Uterus (tissue), 4 donors: Measurements from ENCODE around the gene STK39. TPM values are rescaled to one million over a fixed set of nuclear protein-coding genes. Genes with fewer than 3 reads are reported as not detected.

ENCODE experiments used
- DNase-seq, 2 donors: peaks; one replicate each; pipeline ENCODE4 v3.0.0-alpha.2; 2019 to 2020
- H3K27ac ChIP-seq, 2 donors: fragments of 200-600 bp; sonication (generic); 1 replicate in 1 of 2; 2 replicates in 1 of 2; pipeline ENCODE4 v1.5.1; 2016 to 2018
- H3K27me3 ChIP-seq, 2 donors: fragments of 200-600 bp; sonication (generic); one replicate each; pipeline ENCODE4 v1.5.1; 2018 to 2019; ENCODE audit warnings: control low read depth in 1 of 2
- H3K36me3 ChIP-seq, 2 donors: fragments of 200-600 bp; sonication (generic); one replicate each; pipeline ENCODE4 v1.5.1; 2019; ENCODE audit warnings: control low read depth in 1 of 2
- H3K4me1 ChIP-seq, 2 donors: fragments of 200-600 bp; sonication (generic); one replicate each; pipeline ENCODE4 v1.5.1; 2018 to 2019; ENCODE audit warnings: control low read depth in 1 of 2
- H3K4me3 ChIP-seq, 2 donors: fragments of 200-600 bp; sonication (generic); 1 replicate in 1 of 2; 2 replicates in 1 of 2; pipeline ENCODE4 v1.5.1; 2018 to 2019; ENCODE audit warnings: mild to moderate bottlenecking in 1 of 2
- H3K9me3 ChIP-seq, 2 donors: fragments of 200-600 bp; sonication (generic); one replicate each; pipeline ENCODE4 v1.5.1; 2019; ENCODE audit warnings: control low read depth in 1 of 2
- POLR2A ChIP-seq, 2 donors: fragments of 450-650 bp; IDR thresholded peaks; one replicate each; pipeline ENCODE4 v1.6.1; 2016; ENCODE audit warnings: antibody characterized with exemption in 2 of 2, mild to moderate bottlenecking in 1 of 2, moderate library complexity in 1 of 2
- intact Hi-C: fragments of 100-400 bp; cut with DNase I; formaldehyde crosslinking; loops from one replicate; pipeline ENCODE4 v1.15.1; 2023; ENCODE audit warnings: low total_unique reads
- total RNA-seq, 4 donors: library from RNA; depleted of rRNA in 3 of 4; stranded (reverse); fragments of >200 nt in 3 of 4; gene quantifications; one replicate each; pipeline versions ENCODE4 v1.1.0 to v1.2.4, GENCODE V29; 2014 to 2023
- TF ChIP-seq, protein P1 (sequence below), 4 experiments: fragments of 200-600 bp in 2 of 4; fragments of 450-650 bp in 2 of 4; sonication (generic) in 2 of 4; IDR thresholded peaks; one replicate each; pipeline ENCODE4 v1.5.1; 2016 to 2019; ENCODE audit warnings: antibody characterized with exemption in 4 of 4, mild to moderate bottlenecking in 2 of 4, moderate library complexity in 1 of 4
- donor health status: DM: yes; HTN: yes; CAD: no.

The STK39 gene
- total RNA-seq, 4 donors from 2014 or later, result 5.0 to 23.6 (median 9.8) TPM

DNA sequence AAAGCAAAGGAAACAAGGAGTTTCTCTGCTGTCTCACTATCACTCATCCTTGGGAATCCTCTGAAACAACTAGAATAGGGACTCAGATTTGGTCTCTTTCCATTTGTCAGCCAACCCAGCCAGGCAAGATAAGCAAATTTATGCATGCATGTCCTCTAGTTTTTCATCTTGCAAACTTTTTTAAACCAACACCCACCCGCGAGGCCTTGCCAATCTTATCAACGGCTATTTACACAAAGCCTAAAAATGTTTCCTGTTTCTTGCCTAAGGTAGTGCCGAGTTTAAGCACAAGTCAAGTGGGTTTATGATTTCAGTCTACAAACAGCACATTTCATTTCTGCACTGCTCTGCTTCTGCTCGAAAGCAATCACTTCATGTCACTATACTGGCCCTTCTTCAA is 240.9 kb downstream of the STK39 start:
- no peaks in the 10 kb centered on the region for H3K36me3 ChIP-seq
- H3K27me3 ChIP-seq, result no peaks in the 10 kb centered on the region
- no peak for DNase-seq
- no peak overlapping the region for H3K27ac ChIP-seq
- intact Hi-C loops, result no loop called here
- TF ChIP-seq, protein P1, sequence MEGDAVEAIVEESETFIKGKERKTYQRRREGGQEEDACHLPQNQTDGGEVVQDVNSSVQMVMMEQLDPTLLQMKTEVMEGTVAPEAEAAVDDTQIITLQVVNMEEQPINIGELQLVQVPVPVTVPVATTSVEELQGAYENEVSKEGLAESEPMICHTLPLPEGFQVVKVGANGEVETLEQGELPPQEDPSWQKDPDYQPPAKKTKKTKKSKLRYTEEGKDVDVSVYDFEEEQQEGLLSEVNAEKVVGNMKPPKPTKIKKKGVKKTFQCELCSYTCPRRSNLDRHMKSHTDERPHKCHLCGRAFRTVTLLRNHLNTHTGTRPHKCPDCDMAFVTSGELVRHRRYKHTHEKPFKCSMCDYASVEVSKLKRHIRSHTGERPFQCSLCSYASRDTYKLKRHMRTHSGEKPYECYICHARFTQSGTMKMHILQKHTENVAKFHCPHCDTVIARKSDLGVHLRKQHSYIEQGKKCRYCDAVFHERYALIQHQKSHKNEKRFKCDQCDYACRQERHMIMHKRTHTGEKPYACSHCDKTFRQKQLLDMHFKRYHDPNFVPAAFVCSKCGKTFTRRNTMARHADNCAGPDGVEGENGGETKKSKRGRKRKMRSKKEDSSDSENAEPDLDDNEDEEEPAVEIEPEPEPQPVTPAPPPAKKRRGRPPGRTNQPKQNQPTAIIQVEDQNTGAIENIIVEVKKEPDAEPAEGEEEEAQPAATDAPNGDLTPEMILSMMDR (IDR thresholded peaks at IDR 0.05), result no peak
- no peak for TF ChIP-seq POLR2A (IDR thresholded peaks at IDR 0.05)
- no peaks in the 10 kb centered on the region for H3K4me1 ChIP-seq
- no peaks in the 10 kb centered on the region for H3K9me3 ChIP-seq
- H3K4me3 ChIP-seq, result no peak overlapping the region

DNA sequence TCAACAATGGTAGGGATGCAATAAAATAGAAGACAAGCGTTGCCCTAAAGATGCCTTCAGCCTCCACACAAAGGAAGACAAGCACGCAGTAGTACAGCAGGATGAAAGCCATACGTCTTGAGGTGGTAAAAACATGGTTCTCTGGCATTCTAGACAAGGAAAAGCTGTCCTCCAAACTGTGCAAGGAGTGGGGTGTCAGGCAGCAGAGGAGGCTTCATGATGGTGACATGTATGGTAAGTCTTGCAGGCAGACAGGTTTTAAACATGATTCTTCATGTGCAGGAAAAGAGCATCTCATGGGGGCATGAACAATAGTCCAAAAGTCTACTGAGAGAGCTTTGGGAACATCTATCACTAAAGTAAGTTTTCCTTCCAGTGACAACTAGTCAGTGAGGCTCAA is 241.8 kb downstream of the STK39 start:
- no peak for TF ChIP-seq POLR2A (IDR thresholded peaks at IDR 0.05)
- TF ChIP-seq, protein P1 (IDR thresholded peaks at IDR 0.05), result no peak
- no peaks in the 10 kb centered on the region for H3K4me1 ChIP-seq
- DNase-seq, result no peak

GRCh38 chr2:168003876-168004275 is 243.5 kb downstream of the STK39 start:
- Histone ChIP-seq H3K27ac (no peak overlapping the region), H3K4me1 (no peaks in the 10 kb centered on the region), H3K27me3 (no peaks in the 10 kb centered on the region), H3K36me3 (no peaks in the 10 kb centered on the region), H3K9me3 (no peaks in the 10 kb centered on the region), H3K4me3 (no peak overlapping the region)
- no peak for DNase-seq
- intact Hi-C loops, result no loop called here
- TF ChIP-seq, protein P1 (IDR thresholded peaks at IDR 0.05), result no peak
- no peak for TF ChIP-seq POLR2A (IDR thresholded peaks at IDR 0.05)

More for the DNA sequence above, 241.8 kb downstream of the STK39 start:
- no peaks in the 10 kb centered on the region for H3K27me3 ChIP-seq
- intact Hi-C loops, result no loop called here
- H3K4me3 ChIP-seq, result no peak overlapping the region
- no peak overlapping the region for H3K27ac ChIP-seq
- no peaks in the 10 kb centered on the region for H3K36me3 ChIP-seq
- no peaks in the 10 kb centered on the region for H3K9me3 ChIP-seq

GRCh38 chr2:168002021-168002553 is 245.3 kb downstream of the STK39 start:
- Histone ChIP-seq H3K9me3 (no peaks in the 10 kb centered on the region), H3K4me3 (no peak overlapping the region), H3K36me3 (no peaks in the 10 kb centered on the region), H3K27ac (no peak overlapping the region), H3K27me3 (no peaks in the 10 kb centered on the region), H3K4me1 (no peaks in the 10 kb centered on the region)
- TF ChIP-seq POLR2A (IDR thresholded peaks at IDR 0.05), result no peak
- TF ChIP-seq, protein P1 (IDR thresholded peaks at IDR 0.05), result no peak
- intact Hi-C loops, result no loop called here
- DNase-seq, result no peak

DNA sequence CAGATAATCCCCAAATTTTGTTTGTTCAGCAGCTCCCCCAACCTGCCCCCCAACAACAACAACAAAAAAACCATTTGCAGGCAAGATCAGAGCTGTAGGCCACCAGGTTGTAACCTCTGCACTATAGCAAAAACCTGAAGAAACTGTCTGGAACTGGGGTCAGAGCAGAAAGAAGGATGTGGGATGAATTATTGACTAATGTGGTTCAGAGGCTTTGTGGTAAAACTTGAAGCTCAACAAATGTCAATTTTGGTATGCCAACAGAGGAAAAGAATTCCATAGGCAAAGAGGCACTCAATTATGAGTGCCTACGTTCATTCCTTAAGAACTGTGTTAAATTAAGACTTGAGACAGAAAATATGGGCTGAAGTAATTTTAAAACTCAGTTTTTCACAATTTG is 255.1 kb downstream of the STK39 start:
- Histone ChIP-seq H3K27me3 (no peaks in the 10 kb centered on the region), H3K36me3 (no peaks in the 10 kb centered on the region), H3K27ac (no peak overlapping the region), H3K4me1 (no peaks in the 10 kb centered on the region), H3K9me3 (no peaks in the 10 kb centered on the region), H3K4me3 (no peak overlapping the region)
- no peak for DNase-seq
- intact Hi-C loops, result no loop called here
- no peak for TF ChIP-seq POLR2A (IDR thresholded peaks at IDR 0.05)
- TF ChIP-seq, protein P1 (IDR thresholded peaks at IDR 0.05), result no peak
